Upper lobe of left lung (tissue), 4 donors: ENCODE data around the gene FCAMR.

Experiments used
- CTCF ChIP-seq, 6 experiments: fragments of 450-650 bp in 4 of 6; fragments of 200-600 bp in 2 of 6; sonication (generic) in 2 of 6; IDR thresholded peaks; one replicate each; pipeline ENCODE4 v1.5.1; 2016 to 2019; ENCODE audit warnings: antibody characterized with exemption in 6 of 6
- POLR2A ChIP-seq, 4 donors: fragments of 450-650 bp; IDR thresholded peaks; one replicate each; pipeline ENCODE4 v1.5.1; 2016 to 2017; ENCODE audit warnings: antibody characterized with exemption in 4 of 4, mild to moderate bottlenecking in 2 of 4
- POLR2AphosphoS5 ChIP-seq, 2 donors: sonication (generic); formaldehyde crosslinking; IDR thresholded peaks; one replicate each; pipeline ENCODE4 v1.5.1; 2017; ENCODE audit warnings: antibody characterized with exemption in 2 of 2

- TF ChIP-seq POLR2A (IDR thresholded peaks at IDR 0.05) (peak in 1 of 4 donors; percentile 79), CTCF (IDR thresholded peaks at IDR 0.05) (no peak), POLR2AphosphoS5 (IDR thresholded peaks at IDR 0.05) (peak in 1 of 2 donors; percentile 50)
Measured at GRCh38 chr1:206946261-206946660, 24.0 kb downstream of the FCAMR start, which contains the start of gene PIGR.
